ENCODE measurements around the gene ERN1. TPM values are rescaled to one million over a fixed set of nuclear protein-coding genes. Genes with fewer than 3 reads are reported as not detected.
"Not testable (repeated sequence)": the region's sequence is repeated elsewhere in the genome, so short reads cannot be mapped to it uniquely, and the experiment has no call there.

Gene ERN1
- total and polyA plus RNA-seq, 2 donors from 2014 or later = 2.8 to 37.0 TPM

DNA sequence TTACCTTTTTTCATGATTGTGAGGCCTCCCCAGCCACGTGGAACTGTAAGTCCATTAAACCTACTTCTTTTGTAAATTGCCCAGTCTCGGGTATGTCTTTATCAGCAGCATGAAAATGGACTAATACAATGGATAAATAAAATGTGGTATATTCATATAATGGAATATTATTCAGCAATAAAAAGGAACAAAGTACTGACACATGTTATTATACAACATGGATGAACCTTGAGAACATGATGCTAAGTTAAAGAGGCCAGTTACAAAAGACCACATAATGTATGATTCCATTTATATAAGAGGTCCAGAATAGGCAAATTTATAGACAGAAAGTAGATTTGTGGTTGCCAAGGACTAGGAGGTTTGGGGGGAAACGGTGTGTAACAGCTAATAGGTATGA is 5.3 kb downstream of the ERN1 start:
- no peak for DNase-seq
- TF ChIP-seq, protein P1, sequence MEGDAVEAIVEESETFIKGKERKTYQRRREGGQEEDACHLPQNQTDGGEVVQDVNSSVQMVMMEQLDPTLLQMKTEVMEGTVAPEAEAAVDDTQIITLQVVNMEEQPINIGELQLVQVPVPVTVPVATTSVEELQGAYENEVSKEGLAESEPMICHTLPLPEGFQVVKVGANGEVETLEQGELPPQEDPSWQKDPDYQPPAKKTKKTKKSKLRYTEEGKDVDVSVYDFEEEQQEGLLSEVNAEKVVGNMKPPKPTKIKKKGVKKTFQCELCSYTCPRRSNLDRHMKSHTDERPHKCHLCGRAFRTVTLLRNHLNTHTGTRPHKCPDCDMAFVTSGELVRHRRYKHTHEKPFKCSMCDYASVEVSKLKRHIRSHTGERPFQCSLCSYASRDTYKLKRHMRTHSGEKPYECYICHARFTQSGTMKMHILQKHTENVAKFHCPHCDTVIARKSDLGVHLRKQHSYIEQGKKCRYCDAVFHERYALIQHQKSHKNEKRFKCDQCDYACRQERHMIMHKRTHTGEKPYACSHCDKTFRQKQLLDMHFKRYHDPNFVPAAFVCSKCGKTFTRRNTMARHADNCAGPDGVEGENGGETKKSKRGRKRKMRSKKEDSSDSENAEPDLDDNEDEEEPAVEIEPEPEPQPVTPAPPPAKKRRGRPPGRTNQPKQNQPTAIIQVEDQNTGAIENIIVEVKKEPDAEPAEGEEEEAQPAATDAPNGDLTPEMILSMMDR (IDR thresholded peaks at IDR 0.05; ENCODE audit: borderline replicate concordance, extremely low read depth, insufficient read depth) = no peak
- Histone ChIP-seq H3K27ac (ENCODE audit: low read depth in 2 of 2, low read length in 2 of 2) (no peak overlapping the region), H3K27me3 (ENCODE audit: control insufficient read depth, insufficient read depth, low read length) (no peaks in the 10 kb centered on the region), H3K4me3 (ENCODE audit: low read length in 3 of 3) (no peak overlapping the region), H3K9ac (ENCODE audit: low read length in 3 of 3) (no peak overlapping the region), H3K9me3 (ENCODE audit: control insufficient read depth in 2 of 3, insufficient read depth in 1 of 3, low read length in 3 of 3) (no peaks in the 10 kb centered on the region), H3K4me1 (ENCODE audit: control insufficient read depth in 2 of 3, insufficient read depth in 2 of 3, low read depth in 1 of 3, low read length in 3 of 3) (peaks cover 0 to 5% (median 0%) of the 10 kb centered on the region in 3 donors), H3K36me3 (ENCODE audit: control insufficient read depth in 2 of 3, insufficient read depth in 3 of 3, low read length in 3 of 3) (no peaks in the 10 kb centered on the region)
- no peak for FAIRE-seq
- intact Hi-C loops (cut with DNase I) = no loop called here

DNA sequence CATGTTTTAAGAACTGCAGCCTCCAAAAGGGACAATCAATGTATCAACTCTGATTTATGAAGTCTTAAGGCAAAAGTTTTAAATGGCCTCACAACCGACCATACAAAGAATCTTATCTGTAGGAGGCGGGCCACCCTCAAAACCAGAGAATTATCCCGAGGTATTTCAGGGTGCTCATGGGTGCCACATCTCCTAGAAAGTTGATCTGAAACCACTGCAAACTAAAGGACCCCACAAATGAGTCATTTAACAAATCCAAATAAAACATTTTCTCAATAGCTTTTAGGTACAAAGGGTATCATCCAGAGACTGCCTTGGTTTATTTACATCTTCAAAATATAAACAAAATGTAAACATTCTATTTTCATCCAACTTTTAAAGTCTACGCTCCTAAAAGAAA is 6.8 kb downstream of the ERN1 start:
- no peaks in the 10 kb centered on the region for H3K9me3 ChIP-seq (ENCODE audit: control insufficient read depth in 2 of 3, insufficient read depth in 1 of 3, low read length in 3 of 3)
- TF ChIP-seq, protein P1 (IDR thresholded peaks at IDR 0.05; ENCODE audit: borderline replicate concordance, extremely low read depth, insufficient read depth) = no peak
- H3K4me1 ChIP-seq (ENCODE audit: control insufficient read depth in 2 of 3, insufficient read depth in 2 of 3, low read depth in 1 of 3, low read length in 3 of 3) = peaks cover 0 to 5% (median 0%) of the 10 kb centered on the region in 3 donors
- H3K27ac ChIP-seq (ENCODE audit: low read depth in 2 of 2, low read length in 2 of 2) = no peak overlapping the region
- H3K9ac ChIP-seq (ENCODE audit: low read length in 3 of 3) = no peak overlapping the region
- H3K4me3 ChIP-seq (ENCODE audit: low read length in 3 of 3) = no peak overlapping the region
- no peaks in the 10 kb centered on the region for H3K27me3 ChIP-seq (ENCODE audit: control insufficient read depth, insufficient read depth, low read length)
- FAIRE-seq (no peak), DNase-seq (no peak)
- intact Hi-C loops (cut with DNase I) = no loop called here
- H3K36me3 ChIP-seq (ENCODE audit: control insufficient read depth in 2 of 3, insufficient read depth in 3 of 3, low read length in 3 of 3) = no peaks in the 10 kb centered on the region

DNA sequence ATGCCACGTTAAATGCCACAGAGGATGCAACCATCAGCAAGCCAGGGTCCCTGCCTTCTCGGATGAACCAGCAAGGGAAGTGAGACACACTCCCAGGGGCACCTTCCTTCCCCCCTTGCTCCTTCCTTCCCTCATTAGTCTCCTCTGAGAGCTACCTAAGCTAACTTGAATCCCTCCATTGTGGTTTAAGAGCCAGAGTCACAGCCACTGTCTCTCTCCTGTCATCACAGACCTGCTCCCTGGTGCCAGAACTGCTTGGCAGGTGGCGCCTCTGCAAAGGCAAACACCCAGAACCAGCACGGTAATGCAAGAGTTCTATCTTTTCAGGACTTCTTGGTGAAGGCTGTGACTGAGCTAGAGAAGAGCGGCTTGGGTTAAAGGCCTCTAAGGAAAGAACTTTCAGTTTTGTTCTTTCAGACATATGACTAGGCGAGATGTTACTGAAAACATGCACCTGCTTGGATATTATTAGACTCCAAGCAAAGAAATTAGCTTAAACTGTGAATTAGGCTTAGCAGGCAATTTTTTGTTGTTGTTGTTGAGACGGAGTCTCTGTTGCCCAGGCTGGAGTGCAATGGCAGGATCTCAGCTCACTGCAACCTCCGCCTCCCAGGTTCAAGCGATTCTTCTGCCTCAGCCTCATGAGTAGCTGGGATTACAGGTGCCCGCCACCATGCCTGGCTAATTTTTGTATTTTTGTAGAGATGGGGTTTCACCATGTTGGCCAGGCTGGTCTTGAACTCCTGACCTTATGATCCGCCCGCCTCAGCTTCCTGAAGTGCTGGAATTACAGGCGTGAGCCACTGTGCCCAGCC is 8.8 kb downstream of the ERN1 start:
- DNase-seq; FAIRE-seq; H3K4me3 ChIP-seq (ENCODE audit: low read length in 3 of 3); intact Hi-C loops (cut with DNase I); H3K9me3 ChIP-seq (ENCODE audit: control insufficient read depth in 2 of 3, insufficient read depth in 1 of 3, low read length in 3 of 3); H3K27me3 ChIP-seq (ENCODE audit: control insufficient read depth, insufficient read depth, low read length); H3K4me1 ChIP-seq (ENCODE audit: control insufficient read depth in 2 of 3, insufficient read depth in 2 of 3, low read depth in 1 of 3, low read length in 3 of 3); H3K36me3 ChIP-seq (ENCODE audit: control insufficient read depth in 2 of 3, insufficient read depth in 3 of 3, low read length in 3 of 3); H3K27ac ChIP-seq (ENCODE audit: low read depth in 2 of 2, low read length in 2 of 2); H3K9ac ChIP-seq (ENCODE audit: low read length in 3 of 3): not testable (repeated sequence)

- DNase-seq (no peak), FAIRE-seq (no peak)
- H3K4me1 ChIP-seq (ENCODE audit: control insufficient read depth in 2 of 3, insufficient read depth in 2 of 3, low read depth in 1 of 3, low read length in 3 of 3) = peaks cover 0 to 4% (median 0%) of the 10 kb centered on the region in 3 donors
- no peak overlapping the region for H3K4me3 ChIP-seq (ENCODE audit: low read length in 3 of 3)
- no peaks in the 10 kb centered on the region for H3K27me3 ChIP-seq (ENCODE audit: control insufficient read depth, insufficient read depth, low read length)
- intact Hi-C loops (cut with DNase I) = no loop called here
- no peak overlapping the region for H3K27ac ChIP-seq (ENCODE audit: low read depth in 2 of 2, low read length in 2 of 2)
- no peaks in the 10 kb centered on the region for H3K9me3 ChIP-seq (ENCODE audit: control insufficient read depth in 2 of 3, insufficient read depth in 1 of 3, low read length in 3 of 3)
- H3K36me3 ChIP-seq (ENCODE audit: control insufficient read depth in 2 of 3, insufficient read depth in 3 of 3, low read length in 3 of 3) = no peaks in the 10 kb centered on the region
- no peak overlapping the region for H3K9ac ChIP-seq (ENCODE audit: low read length in 3 of 3)
- TF ChIP-seq, protein P1 (IDR thresholded peaks at IDR 0.05; ENCODE audit: borderline replicate concordance, extremely low read depth, insufficient read depth) = no peak
These were observed 9.7 kb downstream of the ERN1 start for GRCh38 chr17:64120159-64120810.
